Dermis microvascular lymphatic vessel endothelial cell (primary cell): Measurements from ENCODE around the gene ARFIP1. TPM values are rescaled to one million over a fixed set of nuclear protein-coding genes. Genes with fewer than 3 reads are reported as not detected.

Source experiments
- DNase-seq, 2 donors: peaks; one replicate each; pipeline versions ENCODE4 v3.0.0 to v3.0.0-alpha.2; 2010; ENCODE audit warnings: low read depth in 2 of 2
- total RNA-seq: library from RNA; depleted of rRNA; stranded (reverse); fragments of >200 nt; gene quantifications from 2 replicates; pipeline ENCODE4 v1.2.1, GENCODE V29; 2014

The ARFIP1 gene
- total RNA-seq, 1 donor from 2014 or later = 26.8 TPM

DNA sequence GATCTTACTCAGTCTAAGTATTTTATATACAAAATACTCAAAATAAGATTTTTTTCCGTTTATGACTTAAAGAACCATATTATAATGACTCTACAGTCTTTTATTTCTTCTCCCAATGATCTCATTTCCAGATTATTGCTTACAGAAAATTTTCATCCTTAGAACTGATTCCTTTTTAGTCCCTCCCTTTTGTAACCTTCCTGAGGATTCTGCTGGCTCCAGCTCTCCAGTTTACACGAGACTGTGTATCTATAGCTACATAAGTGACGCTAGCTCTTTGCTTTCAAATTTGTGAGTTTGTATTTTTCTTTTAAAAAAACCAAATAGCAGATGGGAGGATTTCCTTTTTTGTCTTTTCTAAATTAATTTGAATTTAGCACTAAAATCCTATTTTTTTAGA, 180.3 kb downstream of the ARFIP1 start:
- no peak for DNase-seq

GRCh38 chr4:152961014-152961772, 181.4 kb downstream of the ARFIP1 start:
- peak in 1 of 2 donors; percentile 54 for DNase-seq

- no peak for DNase-seq
These were observed 182.0 kb downstream of the ARFIP1 start for GRCh38 chr4:152961773-152962115.

Other genes starting within 250 kb of the ARFIP1 start
- 42.2 and 42.5 TPM in 2 replicates for gene FBXW7, start 243.9 kb upstream of the ARFIP1 start, total RNA-seq
- 0.63 and 1.8 TPM in 2 replicates for gene TMEM154, start 100.0 kb upstream of the ARFIP1 start, total RNA-seq
- under 0.01 and 0.13 TPM in 2 replicates for gene TIGD4, start 224 bp upstream of the ARFIP1 start, total RNA-seq
- 0.13 and 0.51 TPM in 2 replicates for gene FHDC1, start 156.4 kb downstream of the ARFIP1 start, total RNA-seq